Iris pigment epithelial cell (primary cell): ENCODE results near the gene WWTR1.
A peak's percentile ranks its signal among the peaks of the same experiment; 100 is the strongest.

Experiments used
- DNase-seq: peaks from one replicate; pipeline ENCODE4 v3.0.0-alpha.2; 2011; ENCODE audit warnings: low read depth

Gene WWTR1

DNA sequence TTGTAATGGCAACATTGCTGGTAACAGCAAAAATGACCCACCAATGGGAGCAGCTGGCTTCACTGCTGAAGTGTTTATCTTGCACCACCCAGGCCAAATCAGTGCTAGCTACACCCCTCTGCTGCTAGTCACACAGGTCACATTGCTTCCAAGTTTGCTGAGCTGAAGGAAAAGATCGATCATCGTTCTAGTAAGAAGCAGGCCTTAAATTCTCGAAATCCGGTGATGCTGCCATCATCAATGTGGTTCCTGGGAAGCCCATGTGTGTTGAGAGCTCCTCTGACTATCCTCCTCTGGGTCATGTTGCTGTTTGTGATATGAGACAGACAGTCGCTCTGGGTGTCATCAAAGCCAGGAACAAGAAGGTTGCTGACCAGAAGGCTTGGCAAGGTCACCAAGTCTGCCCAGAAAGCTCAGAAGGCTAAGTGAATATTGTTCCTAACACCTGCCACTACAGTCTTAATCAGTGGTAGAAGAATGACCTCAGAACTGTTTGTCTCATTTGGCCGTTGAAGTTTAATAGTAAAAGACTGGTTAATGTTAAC is 162.2 kb downstream of the WWTR1 start:
- DNase-seq: no peak

DNA sequence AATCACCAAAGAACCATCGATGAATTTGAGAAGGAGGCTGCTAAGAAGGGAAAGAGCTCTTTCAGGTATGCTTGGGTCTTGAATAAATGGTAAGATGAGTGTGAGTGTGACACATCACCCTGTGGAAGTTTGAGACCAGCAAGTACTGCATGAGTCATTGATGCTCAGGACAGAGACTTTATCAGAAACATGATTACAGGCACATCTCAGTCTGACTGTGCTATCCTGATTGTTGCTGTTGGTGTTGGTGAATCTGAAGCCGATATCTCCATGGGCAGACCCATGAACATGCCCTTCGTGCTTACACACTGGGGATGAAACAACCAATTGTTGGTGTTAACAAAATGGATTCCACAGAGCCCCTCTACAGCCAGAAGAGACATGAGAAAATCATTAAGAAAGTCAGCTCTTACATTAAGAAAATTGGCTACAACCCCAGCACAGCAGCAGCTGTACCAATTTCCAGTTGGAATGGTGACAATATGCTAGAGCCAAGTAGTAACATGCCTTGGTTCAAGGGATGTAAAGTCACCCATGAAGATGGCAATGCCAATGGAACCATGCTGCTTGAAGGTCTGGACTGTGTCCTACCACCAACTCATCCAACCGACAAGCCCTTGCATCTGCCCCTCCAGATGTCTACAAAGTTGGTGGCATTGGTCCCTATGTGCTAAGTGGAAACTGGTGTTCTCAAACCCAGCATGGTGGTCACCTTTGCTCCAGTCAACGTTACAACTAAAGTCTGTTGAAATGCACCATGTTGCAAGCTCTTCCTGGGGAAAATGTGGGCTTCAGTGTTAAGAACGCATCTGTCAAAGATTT is 162.9 kb downstream of the WWTR1 start:
- peak; percentile 73 for DNase-seq

DNA sequence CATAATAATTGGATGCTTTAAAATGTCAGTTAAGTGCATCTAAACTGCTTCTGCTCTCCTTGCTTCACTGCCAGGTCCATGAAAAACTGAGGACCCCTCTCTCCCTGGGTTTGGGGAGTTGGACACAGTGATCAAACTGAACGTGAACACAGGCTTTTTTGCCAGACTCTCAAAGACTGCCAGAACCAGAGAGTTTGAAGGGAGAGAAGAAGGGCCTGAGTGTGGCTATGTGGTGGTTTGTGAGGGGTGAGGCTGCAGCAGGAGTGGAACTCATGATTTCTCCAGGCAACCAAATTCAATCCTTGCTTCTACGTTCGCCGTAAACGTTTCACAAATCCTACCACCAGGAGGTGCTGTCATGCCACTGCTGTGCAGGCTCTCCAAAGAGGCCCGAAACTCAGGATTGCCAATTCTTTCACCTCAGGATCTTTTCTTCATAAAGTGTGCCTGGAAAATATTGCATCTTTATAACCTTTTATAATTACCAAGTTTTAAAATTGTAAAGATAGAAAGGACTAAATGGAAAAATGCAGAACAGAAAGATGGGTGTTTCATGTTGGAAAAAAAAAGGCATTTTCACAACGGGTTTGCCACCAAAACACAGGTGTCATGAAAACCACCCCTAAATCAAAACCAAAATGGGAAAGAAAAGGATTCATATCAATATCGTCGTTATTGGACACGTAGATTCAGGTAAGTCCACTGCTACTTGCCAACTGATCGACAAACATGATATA is 163.6 kb downstream of the WWTR1 start:
- peak; percentile 73 for DNase-seq

DNA sequence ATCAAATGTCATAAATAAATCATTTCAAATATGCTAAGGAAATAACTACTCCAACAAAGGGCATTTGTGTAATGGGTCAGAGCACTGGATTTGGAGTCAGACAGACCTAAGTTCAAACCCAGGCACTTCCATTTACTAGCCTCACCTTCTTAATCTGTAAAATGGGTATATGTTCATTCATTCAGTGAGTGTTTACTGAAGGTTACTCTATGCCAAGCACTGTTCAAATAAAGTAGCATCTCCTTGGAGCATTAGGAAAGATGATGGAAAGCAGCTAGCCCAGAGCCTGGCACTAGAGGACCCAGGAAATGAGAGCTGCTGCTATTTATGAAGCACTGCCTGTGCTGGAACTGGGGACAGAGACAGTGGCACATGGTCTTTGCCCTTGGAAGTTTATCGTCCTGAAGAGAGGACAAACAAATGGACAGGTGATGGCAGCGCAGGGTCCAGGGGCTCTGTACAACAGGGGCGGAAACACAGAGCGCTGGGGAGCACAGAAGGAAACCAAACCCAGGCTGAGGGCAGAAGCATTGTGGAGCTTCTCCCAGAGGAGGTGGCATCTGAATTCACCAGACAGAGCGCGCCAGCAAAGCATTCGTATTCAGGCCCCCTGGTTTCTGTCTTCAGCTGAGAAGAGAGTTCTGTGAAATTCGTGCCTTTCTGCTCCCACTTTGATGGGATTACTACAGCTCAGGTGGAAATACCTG is 164.4 kb downstream of the WWTR1 start:
- no peak for DNase-seq

DNA sequence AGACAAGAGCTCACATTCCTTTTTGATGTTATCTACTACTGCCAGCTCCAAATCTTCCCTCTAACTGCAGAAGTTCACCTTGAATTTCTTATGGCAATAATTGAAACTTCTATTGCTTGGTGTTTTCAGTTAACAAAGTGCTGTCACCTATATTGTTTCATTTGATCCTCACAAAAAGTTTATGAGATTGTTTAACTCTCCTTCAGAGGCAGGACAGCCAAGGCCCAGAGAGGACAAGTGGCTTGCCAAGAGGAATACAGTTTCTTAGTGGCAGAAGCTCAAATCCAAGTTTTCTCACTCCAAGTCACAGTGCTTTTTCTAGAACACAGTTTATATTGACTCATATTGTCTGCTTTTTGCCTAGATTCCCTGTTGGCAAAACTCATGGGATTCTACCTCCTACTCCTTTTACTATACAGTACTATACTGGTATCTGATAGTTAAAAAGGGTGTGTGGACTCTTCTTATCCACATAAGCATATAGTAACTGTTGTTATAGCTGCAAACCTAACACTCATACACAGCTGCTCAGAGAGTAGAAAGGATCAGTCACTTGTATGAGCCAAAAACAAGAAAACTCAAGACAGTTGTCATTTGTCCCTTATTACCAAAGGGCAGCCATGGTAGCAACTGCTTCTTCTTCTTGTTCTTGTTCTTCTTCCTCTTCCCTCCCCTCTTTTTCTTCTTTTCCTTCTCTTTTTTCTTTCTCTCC is 167.4 kb downstream of the WWTR1 start:
- no peak for DNase-seq

DNA sequence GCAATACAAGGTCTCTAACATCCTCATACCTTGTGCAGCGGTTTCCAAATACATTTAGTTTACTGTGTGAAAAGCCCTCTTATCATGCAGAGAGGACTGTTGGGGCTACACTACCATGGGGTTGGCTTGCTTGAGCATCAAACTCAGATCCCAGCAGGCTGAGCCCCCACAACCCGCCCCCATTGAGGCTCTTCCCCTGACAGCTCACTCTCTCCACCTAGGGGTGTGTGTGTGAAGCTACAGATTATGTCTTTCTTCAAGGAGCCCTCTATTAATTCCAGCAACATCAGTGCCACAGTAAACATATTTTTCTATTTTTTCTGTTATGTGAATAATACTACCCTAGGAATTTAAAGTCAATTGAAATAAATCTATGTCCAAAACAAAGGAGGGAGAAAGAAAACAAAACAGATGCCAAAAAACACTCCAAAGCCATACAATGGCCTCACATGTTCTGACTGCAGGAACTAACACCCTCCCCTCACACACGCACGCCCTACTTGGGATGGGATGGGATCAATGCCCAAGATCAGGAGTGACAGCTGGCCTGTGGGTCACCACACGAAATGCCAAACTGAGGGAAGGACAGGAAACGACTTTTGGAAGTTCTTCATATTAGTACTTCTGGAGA is 168.7 kb downstream of the WWTR1 start:
- DNase-seq: no peak

DNA sequence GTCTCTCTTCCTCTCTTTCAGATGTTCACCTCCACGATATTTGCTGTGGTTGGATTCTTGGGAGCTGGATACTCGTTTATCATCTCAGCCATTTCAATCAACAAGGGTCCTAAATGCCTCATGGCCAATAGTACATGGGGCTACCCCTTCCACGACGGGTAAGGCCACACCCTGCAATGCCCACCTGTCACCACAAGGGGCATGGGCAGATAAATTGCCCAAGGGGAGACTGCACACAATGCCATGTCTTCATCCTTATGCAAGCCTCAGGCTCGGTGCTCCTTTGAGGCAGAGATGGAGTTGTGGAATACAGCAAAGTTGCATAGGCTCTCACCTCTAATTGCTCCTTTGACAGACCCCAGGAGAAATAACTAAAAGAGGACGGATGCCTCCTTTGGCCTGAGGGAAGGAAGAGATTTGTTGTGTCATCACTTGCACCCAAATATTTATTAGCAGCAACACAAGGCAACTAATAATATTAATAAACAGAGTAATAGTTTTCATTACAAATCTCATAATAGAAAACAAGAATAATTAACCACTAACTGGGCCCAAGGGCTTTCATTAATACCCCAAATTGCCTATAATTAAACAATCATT is 170.1 kb downstream of the WWTR1 start:
- no peak for DNase-seq

DNA sequence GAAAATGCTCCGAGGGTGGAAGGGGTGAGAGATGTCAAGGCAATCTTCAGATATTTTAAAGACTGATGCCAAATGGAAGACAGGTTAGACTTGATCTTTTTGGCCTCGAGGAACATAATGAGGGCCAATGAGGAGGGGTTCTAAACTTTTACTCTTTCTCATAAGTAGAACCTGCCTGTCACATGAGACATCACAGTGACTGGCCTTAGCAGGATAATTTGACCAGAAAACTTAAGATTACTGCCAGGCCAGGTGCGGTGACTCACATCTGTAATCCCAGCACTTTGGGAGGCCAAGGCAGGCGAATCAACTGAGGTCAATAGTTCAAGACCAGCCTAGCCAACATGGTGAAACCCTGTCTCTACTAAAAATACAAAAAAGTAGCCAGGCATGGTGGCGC is 171.1 kb downstream of the WWTR1 start:
- DNase-seq: no peak

DNA sequence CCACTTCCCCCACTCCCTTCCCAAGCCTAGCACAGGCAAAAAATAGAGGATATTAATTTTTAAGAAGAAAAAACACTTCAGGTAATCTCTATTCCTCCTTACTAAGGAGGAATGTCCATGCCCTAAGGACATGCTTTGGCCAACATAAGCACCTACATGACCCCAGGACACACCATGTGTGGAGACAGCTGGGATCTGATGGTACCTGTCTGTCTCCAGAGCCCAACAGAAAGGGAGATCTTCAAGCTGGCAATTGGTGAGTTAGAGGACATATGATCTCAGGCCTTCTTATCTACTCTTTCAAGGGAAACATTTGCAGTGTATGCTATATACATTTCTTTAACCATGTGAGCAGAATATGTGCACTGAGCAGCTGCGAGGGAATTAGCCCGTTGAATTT is 176.3 kb downstream of the WWTR1 start:
- DNase-seq: no peak

DNA sequence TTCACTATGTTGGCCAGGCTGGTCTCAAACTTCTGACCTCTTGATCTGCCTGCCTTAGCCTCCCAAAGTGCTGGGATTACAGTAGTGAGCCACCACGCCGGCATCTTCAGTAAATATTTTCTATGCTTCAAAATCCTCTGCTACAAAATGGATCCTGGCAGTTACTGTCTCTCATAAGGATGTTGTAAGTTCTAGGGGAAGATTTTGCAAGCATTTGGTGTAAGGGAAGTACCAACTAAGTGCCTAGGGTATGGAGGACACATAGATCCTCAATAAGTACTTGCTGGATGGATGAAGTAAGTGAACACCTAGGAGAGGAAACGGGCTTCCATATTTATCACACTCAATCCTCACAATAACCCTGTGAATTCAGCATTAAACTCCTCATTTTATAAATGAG is 176.8 kb downstream of the WWTR1 start:
- no peak for DNase-seq

DNA sequence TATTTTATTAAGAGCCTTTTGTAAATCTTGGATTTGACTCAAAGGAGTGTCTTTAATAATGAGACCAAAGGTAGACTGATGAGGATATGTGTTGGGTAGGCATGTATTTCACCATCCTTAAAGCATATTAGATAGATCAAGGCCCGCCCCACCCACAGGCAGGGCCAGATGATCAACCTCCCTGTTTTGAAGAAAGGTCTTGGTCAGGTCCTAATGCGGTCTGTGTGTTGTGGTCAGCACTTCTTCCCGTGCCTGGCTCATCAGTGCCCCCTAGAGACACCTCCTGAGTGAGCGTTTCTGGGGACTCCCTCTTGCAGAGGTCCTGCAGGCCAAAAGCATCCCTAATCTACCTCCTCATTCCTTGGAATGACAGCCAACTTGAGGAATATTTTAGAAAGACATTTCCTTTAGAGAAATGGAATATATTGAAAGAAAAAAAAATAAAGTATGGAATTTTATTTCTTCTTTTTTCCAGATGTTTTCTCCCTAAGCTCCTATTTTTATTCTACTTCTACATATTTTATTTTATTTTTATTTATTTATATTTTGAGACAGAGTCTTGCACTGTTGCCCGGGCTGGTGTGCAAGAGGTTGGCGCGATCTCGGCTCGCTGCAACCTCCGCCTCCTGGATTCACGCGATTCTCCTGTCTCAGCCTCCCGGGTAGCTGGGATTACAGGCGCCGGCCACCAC is 177.4 kb downstream of the WWTR1 start:
- DNase-seq: peak; percentile 94

DNA sequence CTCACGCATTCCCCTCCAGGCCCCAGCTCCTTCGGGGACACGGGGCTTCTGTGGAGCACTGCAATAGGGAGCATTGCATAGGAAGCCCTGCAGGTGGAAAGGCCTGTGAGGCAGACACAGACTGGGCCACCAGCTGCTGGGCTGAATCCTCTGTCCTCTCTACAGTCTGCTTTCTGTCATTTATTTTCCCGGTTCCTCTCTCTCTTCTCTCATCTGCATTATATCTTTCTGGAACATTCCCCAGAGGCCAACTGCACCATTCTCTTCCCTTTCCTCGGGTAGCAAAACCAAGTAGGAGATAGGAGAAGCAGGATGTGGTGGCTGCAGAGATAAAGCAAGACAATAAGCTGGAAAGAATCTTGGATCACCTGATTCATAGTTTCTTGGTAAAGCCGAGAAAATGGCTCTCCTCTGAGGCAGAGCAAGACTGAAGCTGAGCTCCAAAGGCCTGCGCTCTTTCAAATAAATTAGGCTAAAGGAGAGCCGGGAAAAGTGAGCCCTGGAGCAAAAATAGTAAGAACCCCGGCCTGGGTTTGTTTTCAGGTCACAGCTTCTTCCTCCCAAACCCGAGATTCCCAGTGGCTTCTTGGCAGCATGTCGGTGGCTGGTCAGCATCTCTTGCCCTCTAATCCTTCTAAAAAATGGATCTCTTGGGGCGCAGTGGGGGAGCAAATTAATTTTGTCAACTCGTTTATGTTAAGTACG is 178.1 kb downstream of the WWTR1 start:
- peak; percentile 35 for DNase-seq

DNA sequence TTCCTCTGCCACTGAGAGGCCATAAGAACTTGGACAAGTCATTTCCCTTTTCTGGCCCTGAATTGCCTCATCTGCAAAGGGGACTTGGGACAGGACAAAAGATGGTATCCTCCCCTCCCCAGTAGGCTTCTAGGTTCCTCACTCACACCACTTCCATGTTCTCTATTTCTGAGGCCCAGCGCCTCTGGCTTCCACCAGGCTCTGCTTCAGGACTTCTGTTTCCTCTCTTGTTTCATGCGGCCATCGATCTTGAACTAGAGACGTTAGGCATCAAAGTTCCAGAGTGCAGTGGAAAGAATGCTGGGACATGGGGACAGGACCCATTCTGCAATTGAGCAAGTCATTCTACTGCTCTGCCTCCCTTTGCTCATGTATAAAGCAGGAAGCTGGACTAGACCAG is 181.6 kb downstream of the WWTR1 start:
- DNase-seq: no peak

DNA sequence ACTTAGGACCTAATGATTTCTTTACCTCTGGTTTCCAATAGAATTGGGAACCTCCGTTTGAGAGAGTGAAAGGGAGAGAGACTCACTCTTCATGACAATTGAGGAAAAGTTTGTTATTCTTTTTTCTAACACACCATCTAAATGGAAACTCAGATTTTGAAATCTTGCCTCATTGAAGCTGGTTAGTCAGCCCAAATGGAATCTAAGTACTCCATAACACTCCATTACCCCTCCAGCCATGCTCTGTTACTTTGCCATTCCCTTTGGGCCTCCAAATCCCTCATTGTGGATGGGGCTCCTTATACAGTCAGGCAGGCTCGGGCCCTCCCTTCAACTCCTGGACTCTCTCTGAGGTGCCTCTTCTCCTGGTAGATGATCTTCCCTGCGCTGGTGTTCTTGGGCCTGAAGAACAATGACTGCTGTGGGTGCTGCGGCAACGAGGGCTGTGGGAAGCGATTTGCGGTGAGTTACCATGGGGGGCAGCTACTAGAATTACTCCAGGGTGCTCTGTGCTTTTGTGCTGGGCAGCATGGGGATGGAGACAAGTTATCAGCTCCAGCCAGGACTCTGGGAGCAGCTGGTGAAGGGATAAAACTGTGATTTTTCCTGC is 182.3 kb downstream of the WWTR1 start:
- no peak for DNase-seq

DNA sequence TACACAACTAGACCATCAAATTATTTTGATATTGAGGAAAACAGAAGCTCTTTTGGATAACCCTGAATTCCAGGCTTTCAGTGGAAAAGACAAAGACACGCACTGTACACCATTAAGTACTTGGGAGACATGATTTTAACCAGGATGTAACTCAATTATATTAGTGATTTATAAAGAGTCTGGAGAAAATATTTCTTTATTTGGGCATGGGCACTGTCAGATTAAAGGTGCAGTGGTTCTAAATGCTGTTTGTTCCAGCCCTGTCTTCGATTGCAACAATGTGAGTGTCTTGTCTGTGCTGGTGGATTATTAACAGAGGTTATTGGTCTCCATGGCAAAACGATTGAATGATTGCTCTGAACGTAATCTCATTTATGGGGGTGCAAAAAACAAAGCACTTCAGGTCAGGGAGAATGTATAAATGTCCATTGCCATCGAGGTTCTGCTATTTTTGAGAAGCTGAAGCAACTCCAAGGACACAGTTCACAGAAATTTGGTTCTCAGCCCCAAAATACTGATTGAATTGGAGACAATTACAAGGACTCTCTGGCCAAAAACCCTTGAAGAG is 183.5 kb downstream of the WWTR1 start, which contains the start of gene TM4SF4:
Gene TM4SF4 (plus strand): TSS at position 448 of the 568 bp plus-strand sequence. CDS start 181 bp downstream, outside the sequence.
- no peak for DNase-seq

DNA sequence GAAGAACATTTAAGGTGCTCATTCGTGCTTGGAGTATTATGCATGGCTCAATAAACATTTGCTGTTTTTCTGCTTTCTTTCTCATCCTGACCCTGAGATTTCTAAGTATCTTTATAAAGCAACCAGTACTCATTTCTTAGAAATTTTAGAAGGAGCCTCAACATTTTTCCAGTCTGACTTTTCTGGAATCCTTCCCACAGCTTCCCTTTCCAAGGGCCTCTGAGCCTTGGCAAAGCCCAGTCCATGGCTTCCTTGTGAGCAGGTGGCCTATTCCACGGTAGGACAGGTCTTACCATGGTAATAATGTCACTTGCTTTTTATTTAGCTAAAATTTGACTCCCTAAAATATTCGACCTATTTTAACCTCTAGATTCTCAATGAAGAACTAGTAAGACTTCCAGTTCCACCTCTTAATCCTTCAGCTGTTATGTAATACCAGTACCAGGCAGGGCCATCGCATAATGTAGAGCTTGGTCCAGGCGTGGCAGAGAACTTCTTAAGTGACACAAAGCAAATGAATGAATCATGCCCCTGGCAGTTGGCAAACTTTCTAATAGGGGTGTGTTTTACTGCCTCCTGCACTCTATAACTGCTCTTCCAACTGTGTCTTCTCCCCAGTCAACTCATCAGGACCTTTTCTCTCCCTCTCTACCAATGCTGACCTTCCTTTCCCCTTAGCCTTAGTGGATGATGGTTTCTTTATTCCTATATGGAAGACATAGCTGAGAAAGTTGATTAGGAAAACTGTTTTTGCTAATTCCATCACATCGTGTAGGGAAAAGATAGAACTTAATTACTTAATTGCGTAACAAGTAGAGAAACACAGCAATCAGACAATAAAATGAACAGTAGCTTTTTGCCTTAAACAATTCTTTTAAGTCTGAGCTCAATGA is 184.2 kb downstream of the WWTR1 start:
- DNase-seq: peak; percentile 87

DNA sequence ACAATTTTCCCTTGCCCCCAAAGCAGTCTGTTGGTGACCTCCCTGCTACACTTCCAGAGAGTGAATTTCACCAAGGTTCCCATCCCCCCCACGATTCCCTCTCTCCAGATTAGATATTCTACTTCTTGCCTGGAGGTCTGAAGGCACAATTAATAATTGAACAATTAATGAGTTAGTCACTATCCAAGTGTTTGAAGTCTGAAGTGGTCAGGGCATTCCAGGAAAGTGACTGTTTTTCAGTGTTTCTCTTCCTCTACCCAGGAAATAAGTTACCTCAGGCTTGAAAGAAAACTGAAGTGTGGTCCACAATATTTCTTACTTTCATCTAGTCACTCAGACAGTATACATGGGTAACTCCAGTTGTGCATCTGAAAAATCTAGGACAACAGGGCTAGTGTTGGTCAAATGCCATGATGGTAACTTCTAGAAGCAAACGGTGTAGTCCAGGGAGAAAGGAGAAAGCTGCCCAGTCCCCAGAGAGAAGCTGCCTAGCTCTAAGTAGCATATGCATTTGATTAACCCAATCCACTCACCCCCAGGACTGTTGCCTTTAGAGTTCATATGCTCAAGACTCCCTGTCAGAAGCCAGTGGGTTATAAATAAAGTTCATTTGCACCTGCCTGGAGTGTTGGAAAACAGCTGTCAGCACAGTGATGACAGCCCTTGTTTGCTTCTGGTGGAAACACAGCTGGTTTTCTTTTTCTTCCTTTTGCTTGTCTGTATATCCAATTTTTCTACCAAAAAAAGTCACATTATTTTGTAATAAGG is 185.6 kb downstream of the WWTR1 start:
- DNase-seq: no peak
